H1 (cell line): Measurements from ENCODE around the gene CEP170. TPM values are rescaled to one million over a fixed set of nuclear protein-coding genes. Genes with fewer than 3 reads are reported as not detected.
"Not testable (repeated sequence)": the region's sequence is repeated elsewhere in the genome, so short reads cannot be mapped to it uniquely, and the experiment has no call there.

Source experiments
- CTCF ChIA-PET: fragments of 300-600 bp; sonication (Branson Sonifier 250); formaldehyde crosslinking; loops from one replicate; lab custom pipeline; 2021; ENCODE audit not compliant: partially characterized antibody; lab: Charles Lee
- POLR2A ChIA-PET: fragments of 300-600 bp; sonication (Branson Sonifier 250); formaldehyde crosslinking; loops from one replicate; lab custom pipeline; 2021; ENCODE audit warnings: inconsistent platforms; ENCODE audit not compliant: partially characterized antibody; lab: Charles Lee
- DNase-seq, 2 experiments: peaks; one replicate each; pipeline versions ENCODE4 v3.0.0 to v3.0.0-alpha.2; 2010 to 2022; ENCODE audit warnings: low spot score in 2 of 2, low read depth in 1 of 2, mixed read lengths in 1 of 2
- FAIRE-seq: peaks from 2 replicates; lab custom pipeline; 2011; peaks lifted over from hg19 to GRCh38; lab: Jason Lieb, UNC
- H2AFZ ChIP-seq: 2 replicates; pipeline ENCODE4 v1.8.1; 2012; ENCODE audit warnings: low read length, inconsistent platforms
- H2AK5ac ChIP-seq: 2 replicates; pipeline ENCODE4 v1.6.1; 2013; ENCODE audit warnings: low read depth, low read length
- H2BK120ac ChIP-seq: replicated peaks from 2 replicates; pipeline ENCODE3; 2013; ENCODE audit warnings: low read depth, low read length, inconsistent platforms
- H2BK12ac ChIP-seq: 2 replicates; pipeline ENCODE4 v1.6.1; 2013; ENCODE audit warnings: low read depth, low read length
- H2BK15ac ChIP-seq: 2 replicates; pipeline ENCODE4 v1.6.1; 2013; ENCODE audit warnings: low read length
- H2BK20ac ChIP-seq: 2 replicates; pipeline ENCODE4 v1.6.1; 2013; ENCODE audit warnings: low read length
- H2BK5ac ChIP-seq: 2 replicates; pipeline ENCODE4 v1.6.1; 2013; ENCODE audit warnings: low read depth, low read length
- H3K14ac ChIP-seq: 2 replicates; pipeline ENCODE4 v1.6.1; 2013; ENCODE audit warnings: inconsistent platforms; ENCODE audit not compliant: insufficient read length
- H3K18ac ChIP-seq: 2 replicates; pipeline ENCODE4 v1.6.1; 2013; ENCODE audit warnings: low read length; ENCODE audit errors: extremely low read depth
- H3K23ac ChIP-seq: 2 replicates; pipeline ENCODE4 v1.6.1; 2013; ENCODE audit warnings: inconsistent platforms; ENCODE audit not compliant: insufficient read length
- H3K23me2 ChIP-seq: 2 replicates; pipeline ENCODE4 v1.6.1; 2013; ENCODE audit warnings: low read depth, low read length
- H3K27ac ChIP-seq: 2 replicates; pipeline ENCODE4 v1.6.1; 2011; ENCODE audit warnings: low read depth, low read length, inconsistent platforms
- H3K27me3 ChIP-seq, 4 experiments: replicated peaks in 1 of 4; 1 replicate in 1 of 4; 2 replicates in 3 of 4; pipeline versions ENCODE4 v1.6.1 to v1.8.1; 2011 to 2013; ENCODE audit warnings: low read length in 3 of 4, mild to moderate bottlenecking in 3 of 4, inconsistent platforms in 2 of 4, mixed read lengths in 2 of 4, moderate library complexity in 1 of 4; ENCODE audit not compliant: control insufficient read depth in 3 of 4, insufficient read depth in 3 of 4; ENCODE audit errors: extremely low read depth in 1 of 4
- H3K36me3 ChIP-seq, 4 experiments: 2 replicates each; pipeline versions ENCODE4 v1.6.1 to v1.8.1; 2011 to 2013; ENCODE audit warnings: mild to moderate bottlenecking in 4 of 4, low read length in 3 of 4, moderate library complexity in 2 of 4, control low read depth in 1 of 4, inconsistent platforms in 1 of 4; ENCODE audit not compliant: insufficient read depth in 4 of 4, control insufficient read depth in 2 of 4
- H3K4ac ChIP-seq: replicated peaks from 2 replicates; pipeline ENCODE3; 2013; ENCODE audit warnings: low read length, low read depth, mixed read lengths, inconsistent platforms; ENCODE audit not compliant: insufficient read length
- H3K4me1 ChIP-seq, 4 experiments: replicated peaks in 1 of 4; 1 replicate in 1 of 4; 2 replicates in 3 of 4; pipeline versions ENCODE4 v1.6.1 to v1.8.1; 2011 to 2013; ENCODE audit warnings: low read length in 3 of 4, inconsistent platforms in 2 of 4, mixed read lengths in 1 of 4; ENCODE audit not compliant: insufficient read depth in 4 of 4, control insufficient read depth in 3 of 4
- H3K4me2 ChIP-seq, 2 experiments: 2 replicates each; pipeline versions ENCODE4 v1.6.1 to v1.8.1; 2011 to 2013; ENCODE audit warnings: low read depth in 2 of 2, low read length in 2 of 2, control low read depth in 1 of 2, inconsistent platforms in 1 of 2, mild to moderate bottlenecking in 1 of 2; ENCODE audit not compliant: insufficient read depth in 1 of 2
- H3K4me3 ChIP-seq, 4 experiments: fragments of 200-600, 300-600 bp in 1 of 4; sonication (generic), shearing (Covaris generic), sonication (Bioruptor Twin) in 1 of 4; 2 replicates each; pipeline versions ENCODE4 v1.5.1 to v1.8.1; 2011 to 2016; ENCODE audit warnings: low read length in 4 of 4, low read depth in 3 of 4, control low read depth in 2 of 4, inconsistent platforms in 2 of 4, mild to moderate bottlenecking in 2 of 4, mixed read lengths in 1 of 4, moderate library complexity in 1 of 4; ENCODE audit not compliant: insufficient read depth in 2 of 4; ENCODE audit errors: extremely low read depth in 1 of 4
- H3K56ac ChIP-seq: replicated peaks from 2 replicates; pipeline ENCODE3; 2013; ENCODE audit warnings: low read depth, mild to moderate bottlenecking, mixed read lengths, low read length, inconsistent platforms; ENCODE audit not compliant: insufficient read length
- H3K79me1 ChIP-seq: 2 replicates; pipeline ENCODE4 v1.6.1; 2013; ENCODE audit warnings: low read depth, low read length, control low read depth
- H3K79me2 ChIP-seq, 2 experiments: 2 replicates each; pipeline versions ENCODE4 v1.6.1 to v1.8.1; 2012 to 2013; ENCODE audit warnings: low read length in 2 of 2, mild to moderate bottlenecking in 2 of 2, inconsistent platforms in 1 of 2; ENCODE audit not compliant: insufficient read depth in 2 of 2, control insufficient read depth in 1 of 2
- H3K9ac ChIP-seq, 4 experiments: replicated peaks in 1 of 4; 1 replicate in 1 of 4; 2 replicates in 3 of 4; pipeline versions ENCODE4 v1.6.1 to v1.8.1; 2011 to 2013; ENCODE audit warnings: low read depth in 3 of 4, low read length in 3 of 4, control low read depth in 2 of 4, mild to moderate bottlenecking in 2 of 4, moderate library complexity in 2 of 4, inconsistent platforms in 1 of 4; ENCODE audit errors: extremely low read depth in 1 of 4
- H3K9me3 ChIP-seq, 2 experiments: 2 replicates each; pipeline versions ENCODE4 v1.6.1 to v1.8.1; 2012 to 2013; ENCODE audit warnings: mild to moderate bottlenecking in 2 of 2, moderate library complexity in 2 of 2, control low read depth in 1 of 2, inconsistent platforms in 1 of 2, low read depth in 1 of 2, low read length in 1 of 2, mixed read lengths in 1 of 2; ENCODE audit not compliant: insufficient read depth in 2 of 2
- H4K20me1 ChIP-seq, 2 experiments: replicated peaks in 1 of 2; 2 replicates each; pipeline versions ENCODE3 to v1.8.1; 2011 to 2013; ENCODE audit warnings: inconsistent platforms in 2 of 2, low read length in 2 of 2, mild to moderate bottlenecking in 1 of 2; ENCODE audit not compliant: insufficient read depth in 2 of 2, control insufficient read depth in 1 of 2
- H4K5ac ChIP-seq: 2 replicates; pipeline ENCODE4 v1.6.1; 2013; ENCODE audit warnings: low read length, low read depth, mixed read lengths, inconsistent platforms; ENCODE audit not compliant: insufficient read length
- H4K8ac ChIP-seq: 2 replicates; pipeline ENCODE4 v1.8.0; 2013; ENCODE audit warnings: mild to moderate bottlenecking, moderate library complexity, low read length, inconsistent platforms; ENCODE audit not compliant: insufficient read depth; ENCODE audit errors: extremely low read depth
- H4K91ac ChIP-seq: replicated peaks from 2 replicates; pipeline ENCODE3; 2013; ENCODE audit warnings: low read length, mixed read lengths, inconsistent platforms; ENCODE audit not compliant: insufficient read length
- WGBS, 2 experiments: shearing (Covaris generic) in 1 of 2; methylation state at CpG; one replicate each; pipeline versions ENCODE4 v1.1.6 to v1.1.7; 2013 to 2015; ENCODE audit warnings: low lambda C conversion rate in 2 of 2, mixed read lengths in 2 of 2, inconsistent platforms in 1 of 2, low coverage in 1 of 2, missing lambda C conversion rate in 1 of 2; ENCODE audit not compliant: insufficient replicate concordance in 2 of 2, insufficient coverage in 1 of 2, insufficient read length in 1 of 2; ENCODE audit errors: extremely low coverage in 1 of 2, missing lambda C conversion rate in 1 of 2; 5-methylcytosine and 5-hydroxymethylcytosine counted together
- polyA plus RNA-seq, 7 experiments: library from polyadenylated mRNA; depleted of rRNA in 3 of 7; stranded (reverse) in 5 of 7; unstranded in 2 of 7; fragments of >200 nt in 5 of 7; fragments of 200-250 nt in 2 of 7; gene quantifications; 1 replicate in 5 of 7; 2 replicates in 1 of 7; 4 replicates in 1 of 7; pipeline versions ENCODE4 v1.2.1 to v1.2.3, GENCODE V29; 2011 to 2013; ENCODE audit warnings: missing spikeins in 2 of 7, mixed read lengths in 2 of 7
- total RNA-seq: library from RNA; stranded (reverse); fragmentation: NEBNext Ultra II Directional; extraction: Animal tissue kit (Norgen Biotek cat#: 25700); gene quantifications from 2 replicates; pipeline ENCODE4 v1.2.1, GENCODE V29; 2021

Gene CEP170
- total and polyA plus RNA-seq, 2 of the 8 experiments (the other 6 are each of a cell fraction or from before 2014, with no cell fraction given) = 33.1 to 97.2 TPM

GRCh38 chr1:243204336-243204735 lies 50.7 kb downstream of the CEP170 start:
- H2BK20ac ChIP-seq, CTCF ChIA-PET, H2AFZ ChIP-seq, H3K4me1 ChIP-seq, H3K4ac ChIP-seq, H3K79me2 ChIP-seq, H3K18ac ChIP-seq, H2BK5ac ChIP-seq, H3K23me2 ChIP-seq, H4K20me1 ChIP-seq, H2AK5ac ChIP-seq, H3K23ac ChIP-seq, H3K56ac ChIP-seq, POLR2A ChIA-PET, H3K9ac ChIP-seq, H3K14ac ChIP-seq, H3K79me1 ChIP-seq, H3K4me3 ChIP-seq, H3K9me3 ChIP-seq, H4K5ac ChIP-seq, H2BK120ac ChIP-seq, H3K27ac ChIP-seq, H2BK15ac ChIP-seq, H2BK12ac ChIP-seq, H3K4me2 ChIP-seq, H3K27me3 ChIP-seq, H4K91ac ChIP-seq, H4K8ac ChIP-seq, DNase-seq: not testable (repeated sequence)
- H3K36me3 ChIP-seq = peaks cover 0 to 14% (median under 1%) of the 10 kb centered on the region in 4 experiments; a peak in 3 of 8 replicates
- 95% methylated on average over 1 of the region's 1 CpG; no CpG with 5 or more reads in 1 of the 2 experiments for WGBS, 2 experiments
- FAIRE-seq = peak; percentile 32

- H3K18ac ChIP-seq, H3K4ac ChIP-seq, H2AFZ ChIP-seq, H3K9me3 ChIP-seq, H2BK15ac ChIP-seq, H3K56ac ChIP-seq, H3K27ac ChIP-seq, H3K9ac ChIP-seq, H2BK12ac ChIP-seq, H2AK5ac ChIP-seq, H3K4me1 ChIP-seq, H2BK20ac ChIP-seq, DNase-seq, H4K91ac ChIP-seq, H4K20me1 ChIP-seq, H3K4me3 ChIP-seq, H2BK5ac ChIP-seq, H4K5ac ChIP-seq, CTCF ChIA-PET, H2BK120ac ChIP-seq, H3K23me2 ChIP-seq, FAIRE-seq, H4K8ac ChIP-seq, H3K79me1 ChIP-seq, H3K27me3 ChIP-seq, POLR2A ChIA-PET, H3K14ac ChIP-seq, H3K23ac ChIP-seq, H3K79me2 ChIP-seq, H3K4me2 ChIP-seq: not testable (repeated sequence)
- WGBS, 2 experiments = 94% methylated on average over 4 of the region's 4 CpGs; no CpG with 5 or more reads in 1 of the 2 experiments
- peaks cover 0 to 14% (median under 1%) of the 10 kb centered on the region in 4 experiments; a peak in 3 of 8 replicates for H3K36me3 ChIP-seq
These were observed 51.9 kb downstream of the CEP170 start for GRCh38 chr1:243203196-243203595.
